MM.1S (cell line): ENCODE results near the gene SQOR.

ENCODE experiments used
- DNase-seq: peaks from one replicate; pipeline ENCODE4 v3.0.0-alpha.2; 2015
- H2AFZ ChIP-seq: fragments of 300-600 bp; sonication (generic); 2 replicates; pipeline ENCODE4 v1.6.0; 2016; ENCODE audit warnings: antibody characterized with exemption, low read length
- H3F3A ChIP-seq: fragments of 300-600 bp; sonication (generic); 2 replicates; pipeline ENCODE4 v1.6.1; 2016; ENCODE audit warnings: mild to moderate bottlenecking, antibody characterized with exemption, low read length, moderate library complexity, mixed read lengths; ENCODE audit not compliant: insufficient read depth
- H3K27ac ChIP-seq: fragments of 300-600 bp; sonication (generic); 2 replicates; pipeline ENCODE4 v1.5.1; 2016; ENCODE audit warnings: mild to moderate bottlenecking, low read length
- H3K27me3 ChIP-seq: fragments of 300-600 bp; sonication (generic); replicated peaks from 2 replicates; pipeline ENCODE4 v1.6.0; 2016; ENCODE audit warnings: low read length; ENCODE audit not compliant: insufficient read depth
- H3K36me3 ChIP-seq: fragments of 300-600 bp; sonication (generic); replicated peaks from 2 replicates; pipeline ENCODE4 v1.6.1; 2016; ENCODE audit warnings: mild to moderate bottlenecking, low read length, mixed read lengths; ENCODE audit not compliant: insufficient read depth
- H3K4me1 ChIP-seq: fragments of 300-600 bp; sonication (generic); 2 replicates; pipeline ENCODE4 v1.6.1; 2016; ENCODE audit warnings: low read length, mixed read lengths
- H3K4me2 ChIP-seq: fragments of 300-600 bp; sonication (generic); 2 replicates; pipeline ENCODE4 v1.6.0; 2016; ENCODE audit warnings: low read depth, low read length
- H3K4me3 ChIP-seq: fragments of 300-600 bp; sonication (generic); 2 replicates; pipeline ENCODE4 v1.5.1; 2016; ENCODE audit warnings: low read length, mixed read lengths
- H3K79me2 ChIP-seq: fragments of 300-600 bp; sonication (generic); 2 replicates; pipeline ENCODE4 v1.6.1; 2016; ENCODE audit warnings: mixed run types, low read length, mixed read lengths
- H3K9ac ChIP-seq: fragments of 300-600 bp; sonication (generic); 2 replicates; pipeline ENCODE4 v1.6.1; 2016; ENCODE audit warnings: low read length, mixed read lengths
- H3K9me2 ChIP-seq: fragments of 300-600 bp; sonication (generic); replicated peaks from 2 replicates; pipeline ENCODE4 v1.6.1; 2016; ENCODE audit warnings: mild to moderate bottlenecking, low read length, mixed read lengths; ENCODE audit not compliant: insufficient read depth
- H3K9me3 ChIP-seq: fragments of 300-600 bp; sonication (generic); replicated peaks from 2 replicates; pipeline ENCODE4 v1.6.1; 2016; ENCODE audit warnings: mild to moderate bottlenecking, low read length, mixed read lengths; ENCODE audit not compliant: insufficient read depth
- H4K20me1 ChIP-seq: fragments of 300-600 bp; sonication (generic); 2 replicates; pipeline ENCODE4 v1.6.1; 2016; ENCODE audit warnings: mild to moderate bottlenecking, low read length, moderate library complexity, mixed read lengths; ENCODE audit not compliant: insufficient read depth
- CTCF ChIP-seq: fragments of 300-600 bp; sonication (generic); IDR thresholded peaks from 2 replicates; pipeline ENCODE4 v1.5.1; 2016; ENCODE audit warnings: antibody characterized with exemption, low read length, mixed read lengths
- EZH2 ChIP-seq: fragments of 300-600 bp; sonication (generic); optimal IDR thresholded peaks from 2 replicates; pipeline ENCODE3; 2017; ENCODE audit warnings: low read depth, mild to moderate bottlenecking, antibody characterized with exemption, low read length, mixed read lengths
- EZH2phosphoT487 ChIP-seq: fragments of 300-600 bp; sonication (generic); IDR thresholded peaks from 2 replicates; pipeline ENCODE4 v1.6.1; 2018; ENCODE audit warnings: antibody characterized with exemption, low read length

Gene SQOR

GRCh38 chr15:45650889-45651525, 16.2 kb downstream of the SQOR start:
- H3K27me3 ChIP-seq, result no peaks in the 10 kb centered on the region
- H3K27ac ChIP-seq, result no peak overlapping the region
- DNase-seq, result no peak
- no peaks in the 10 kb centered on the region for H3K9me3 ChIP-seq
- H3K9me2 ChIP-seq, result no peaks in the 10 kb centered on the region
- H3K4me1 ChIP-seq, result peaks cover 16% of the 10 kb centered on the region
- H2AFZ ChIP-seq, result no peak overlapping the region
- peaks cover 89% of the 10 kb centered on the region for H3K79me2 ChIP-seq
- H3K9ac ChIP-seq, result no peak overlapping the region
- no peak overlapping the region for H3K4me2 ChIP-seq
- no peaks in the 10 kb centered on the region for H3K36me3 ChIP-seq
- H3K4me3 ChIP-seq, result no peak overlapping the region
- TF ChIP-seq EZH2phosphoT487, result no peak
- TF ChIP-seq EZH2, result no peak
- no peak for TF ChIP-seq CTCF
- peaks cover 16% of the 10 kb centered on the region for H3F3A ChIP-seq
- H4K20me1 ChIP-seq, result no peaks in the 10 kb centered on the region

- Histone ChIP-seq H3K9me3 (no peaks in the 10 kb centered on the region), H4K20me1 (no peaks in the 10 kb centered on the region), H3K27me3 (no peaks in the 10 kb centered on the region), H3K36me3 (no peaks in the 10 kb centered on the region), H3F3A (peaks cover 4% of the 10 kb centered on the region), H3K4me3 (no peak overlapping the region), H3K27ac (no peak overlapping the region), H3K4me2 (no peak overlapping the region), H3K9me2 (no peaks in the 10 kb centered on the region), H2AFZ (no peak overlapping the region), H3K79me2 (peaks cover 88% of the 10 kb centered on the region), H3K9ac (no peak overlapping the region), H3K4me1 (peaks cover 3% of the 10 kb centered on the region)
- no peak for TF ChIP-seq CTCF
- no peak for TF ChIP-seq EZH2
- TF ChIP-seq EZH2phosphoT487, result no peak
- no peak for DNase-seq
These were observed 19.0 kb downstream of the SQOR start for GRCh38 chr15:45653702-45654424.

- no peaks in the 10 kb centered on the region for H3K9me2 ChIP-seq
- H2AFZ ChIP-seq, result no peak overlapping the region
- no peaks in the 10 kb centered on the region for H3K36me3 ChIP-seq
- no peaks in the 10 kb centered on the region for H3K9me3 ChIP-seq
- no peaks in the 10 kb centered on the region for H3K4me1 ChIP-seq
- H4K20me1 ChIP-seq, result no peaks in the 10 kb centered on the region
- no peak overlapping the region for H3K4me3 ChIP-seq
- H3K27ac ChIP-seq, result no peak overlapping the region
- H3K79me2 ChIP-seq, result peaks cover 79% of the 10 kb centered on the region
- no peak overlapping the region for H3K9ac ChIP-seq
- no peak overlapping the region for H3K4me2 ChIP-seq
- TF ChIP-seq EZH2phosphoT487 (no peak), CTCF (no peak), EZH2 (no peak)
- no peaks in the 10 kb centered on the region for H3F3A ChIP-seq
- no peaks in the 10 kb centered on the region for H3K27me3 ChIP-seq
- no peak for DNase-seq
These were observed 19.9 kb downstream of the SQOR start for GRCh38 chr15:45654749-45655148.
